ENCODE data around the gene DNLZ. TPM values are rescaled to one million over a fixed set of nuclear protein-coding genes. Genes with fewer than 3 reads are reported as not detected.

DNLZ gene
- total and polyA plus RNA-seq, 4 donors: 2.0 to 7.1 (median 4.5) TPM

GRCh38 chr9:136376457-136376856 lies 12.9 kb upstream of the DNLZ start:
- Histone ChIP-seq H3K4me1 (ENCODE audit: control insufficient read depth in 4 of 4, insufficient read depth in 4 of 4, low read length in 3 of 4) (peaks cover 0 to 22% (median 11%) of the 10 kb centered on the region in 4 donors), H3K9ac (ENCODE audit: low read depth in 1 of 2, low read length in 2 of 2) (no peak overlapping the region), H3K27me3 (ENCODE audit: control insufficient read depth in 4 of 4, insufficient read depth in 4 of 4, low read length in 3 of 4) (no peaks in the 10 kb centered on the region), H3K9me3 (ENCODE audit: control insufficient read depth in 4 of 4, low read length in 3 of 4) (no peaks in the 10 kb centered on the region), H3K4me3 (ENCODE audit: low read depth in 1 of 3, low read length in 3 of 3) (no peak overlapping the region), H3K36me3 (ENCODE audit: control insufficient read depth in 4 of 4, insufficient read depth in 3 of 4, low read depth in 1 of 4, low read length in 3 of 4) (peaks cover 0 to 21% (median 7%) of the 10 kb centered on the region in 4 donors), H3K27ac (ENCODE audit: low read depth in 1 of 2, low read length in 2 of 2) (no peak overlapping the region)
- WGBS: 90% methylated on average over 8 of the region's 8 CpGs
- TF ChIP-seq RAD21 (IDR thresholded peaks at IDR 0.05): no peak
- no peak for TF ChIP-seq RXRA (IDR thresholded peaks at IDR 0.05)
- TF ChIP-seq HNF4G (IDR thresholded peaks at IDR 0.05): no peak
- no peak for DNase-seq (ENCODE audit: low spot score)

- H3K27me3 ChIP-seq (ENCODE audit: control insufficient read depth in 4 of 4, insufficient read depth in 4 of 4, low read length in 3 of 4): no peaks in the 10 kb centered on the region
- peaks cover 0 to 9% (median 4%) of the 10 kb centered on the region in 4 donors for H3K36me3 ChIP-seq (ENCODE audit: control insufficient read depth in 4 of 4, insufficient read depth in 3 of 4, low read depth in 1 of 4, low read length in 3 of 4)
- no peaks in the 10 kb centered on the region for H3K9me3 ChIP-seq (ENCODE audit: control insufficient read depth in 4 of 4, low read length in 3 of 4)
- H3K27ac ChIP-seq (ENCODE audit: low read depth in 1 of 2, low read length in 2 of 2): no peak overlapping the region
- 95% methylated on average over 12 of the region's 12 CpGs for WGBS
- DNase-seq (ENCODE audit: low spot score): no peak
- peaks cover 0 to 22% (median 11%) of the 10 kb centered on the region in 4 donors for H3K4me1 ChIP-seq (ENCODE audit: control insufficient read depth in 4 of 4, insufficient read depth in 4 of 4, low read length in 3 of 4)
- no peak overlapping the region for H3K4me3 ChIP-seq (ENCODE audit: low read depth in 1 of 3, low read length in 3 of 3)
- TF ChIP-seq NR2F2 (IDR thresholded peaks at IDR 0.05) (no peak), ZBTB33 (IDR thresholded peaks at IDR 0.05) (no peak), ATF3 (IDR thresholded peaks at IDR 0.05) (no peak), HNF4A (conservative IDR thresholded peaks at IDR 0.05) (no peak), CTCF (IDR thresholded peaks at IDR 0.05; ENCODE audit: low read depth, low read length, missing input control) (no peak), EGR1 (IDR thresholded peaks at IDR 0.05; ENCODE audit: low read depth in 2 of 2) (no peak), RAD21 (IDR thresholded peaks at IDR 0.05) (no peak)
- no peak overlapping the region for H3K9ac ChIP-seq (ENCODE audit: low read depth in 1 of 2, low read length in 2 of 2)
Measured at GRCh38 chr9:136375096-136375495, 11.6 kb upstream of the DNLZ start.

GRCh38 chr9:136374183-136374575 lies 10.6 kb upstream of the DNLZ start:
- H3K9ac ChIP-seq (ENCODE audit: low read depth in 1 of 2, low read length in 2 of 2): no peak overlapping the region

More at GRCh38 chr9:136374183-136374575, 10.6 kb upstream of the DNLZ start:
- no peak overlapping the region for H3K27ac ChIP-seq (ENCODE audit: low read depth in 1 of 2, low read length in 2 of 2)
- no peaks in the 10 kb centered on the region for H3K9me3 ChIP-seq (ENCODE audit: control insufficient read depth in 4 of 4, low read length in 3 of 4)
- H3K4me3 ChIP-seq (ENCODE audit: low read depth in 1 of 3, low read length in 3 of 3): no peak overlapping the region
- no peaks in the 10 kb centered on the region for H3K27me3 ChIP-seq (ENCODE audit: control insufficient read depth in 4 of 4, insufficient read depth in 4 of 4, low read length in 3 of 4)
- TF ChIP-seq MAX (IDR thresholded peaks at IDR 0.05) (no peak), SP1 (IDR thresholded peaks at IDR 0.05) (no peak), CTCF (IDR thresholded peaks at IDR 0.05; ENCODE audit: low read depth, low read length, missing input control) (no peak), RXRA (IDR thresholded peaks at IDR 0.05) (no peak), RAD21 (IDR thresholded peaks at IDR 0.05) (no peak)
- peaks cover 0 to 4% (median under 1%) of the 10 kb centered on the region in 4 donors for H3K36me3 ChIP-seq (ENCODE audit: control insufficient read depth in 4 of 4, insufficient read depth in 3 of 4, low read depth in 1 of 4, low read length in 3 of 4)
- H3K4me1 ChIP-seq (ENCODE audit: control insufficient read depth in 4 of 4, insufficient read depth in 4 of 4, low read length in 3 of 4): peaks cover 0 to 22% (median 11%) of the 10 kb centered on the region in 4 donors
- no peak for DNase-seq (ENCODE audit: low spot score)
- 93% methylated on average over 14 of the region's 14 CpGs for WGBS
